GM12878 (cell line): ENCODE results near the gene TBC1D8. TPM values are rescaled to one million over a fixed set of nuclear protein-coding genes. Genes with fewer than 3 reads are reported as not detected.

Experiments used
- POLR2AphosphoS2 ChIP-seq: IDR thresholded peaks from 2 replicates; pipeline ENCODE4 v1.6.1; 2011; ENCODE audit warnings: low read depth, mild to moderate bottlenecking, low read length, improper control_type of control experiment, moderate library complexity
- PRDM15 ChIP-seq: fragments of 450-650 bp; formaldehyde crosslinking; IDR thresholded peaks from 2 replicates; pipeline ENCODE4 v1.4.0; 2020; ENCODE audit warnings: mild to moderate bottlenecking, moderate library complexity
- SMAD5 ChIP-seq: IDR thresholded peaks from 2 replicates; pipeline ENCODE4 v1.6.1; 2016; ENCODE audit warnings: antibody characterized with exemption, low read depth
- polyA plus RNA-seq, 11 experiments: library from polyadenylated mRNA; depleted of rRNA in 4 of 11; unstranded in 6 of 11; stranded (reverse) in 5 of 11; fragments of >200 nt; fragmentation: Nextera tagmentation in 4 of 11; fragmentation: Illumina TruSeq in 1 of 11; extraction: Ambion mirVana in 4 of 11; extraction: Trizol in 1 of 11; gene quantifications; 1 replicate in 1 of 11; 2 replicates in 10 of 11; pipeline versions ENCODE4 v1.2.1 to v1.2.3, GENCODE V29; 2011 to 2016; ENCODE audit warnings: inconsistent platforms in 2 of 11, missing spikeins in 2 of 11, low read depth in 1 of 11
- total RNA-seq, 4 experiments: library from RNA; depleted of rRNA in 3 of 4; stranded (reverse); fragments of >200 nt in 3 of 4; fragmentation: Illumina TruSeq in 1 of 4; extraction: Trizol in 1 of 4; gene quantifications; 2 replicates each; pipeline versions ENCODE4 v1.2.1 to v1.2.3, GENCODE V29; 2013 to 2021
- TF ChIP-seq, protein P1 (sequence below): fragments of 450-650 bp; IDR thresholded peaks from 2 replicates; pipeline ENCODE4 v1.6.1; 2017; ENCODE audit warnings: mild to moderate bottlenecking, moderate library complexity

The TBC1D8 gene
- total and polyA plus RNA-seq, 10 of the 15 experiments (the other 5 are each of a cell fraction or from before 2014, with no cell fraction given), result 0.80 to 4.9 (median 4.4) TPM

DNA sequence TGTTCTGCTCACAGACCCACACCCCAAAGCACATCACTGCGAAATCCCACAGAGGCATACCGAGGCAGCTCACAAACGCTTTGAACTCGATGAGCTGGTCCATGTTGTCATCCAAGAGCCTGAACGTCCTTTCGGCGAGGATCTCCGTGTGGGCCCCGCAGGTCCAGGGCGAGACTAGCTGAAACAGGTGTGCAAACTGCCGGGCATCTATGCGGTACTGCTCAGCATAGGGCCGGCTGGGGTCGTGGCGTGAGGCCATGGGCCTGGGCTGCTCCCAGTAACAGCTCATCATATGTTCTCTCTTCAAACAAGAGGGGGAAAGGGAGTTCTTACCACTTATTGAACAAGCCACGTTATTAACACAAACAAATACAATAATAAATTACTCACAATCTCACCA, 129.0 kb downstream of the TBC1D8 start (continued):
- TF ChIP-seq, protein P1, sequence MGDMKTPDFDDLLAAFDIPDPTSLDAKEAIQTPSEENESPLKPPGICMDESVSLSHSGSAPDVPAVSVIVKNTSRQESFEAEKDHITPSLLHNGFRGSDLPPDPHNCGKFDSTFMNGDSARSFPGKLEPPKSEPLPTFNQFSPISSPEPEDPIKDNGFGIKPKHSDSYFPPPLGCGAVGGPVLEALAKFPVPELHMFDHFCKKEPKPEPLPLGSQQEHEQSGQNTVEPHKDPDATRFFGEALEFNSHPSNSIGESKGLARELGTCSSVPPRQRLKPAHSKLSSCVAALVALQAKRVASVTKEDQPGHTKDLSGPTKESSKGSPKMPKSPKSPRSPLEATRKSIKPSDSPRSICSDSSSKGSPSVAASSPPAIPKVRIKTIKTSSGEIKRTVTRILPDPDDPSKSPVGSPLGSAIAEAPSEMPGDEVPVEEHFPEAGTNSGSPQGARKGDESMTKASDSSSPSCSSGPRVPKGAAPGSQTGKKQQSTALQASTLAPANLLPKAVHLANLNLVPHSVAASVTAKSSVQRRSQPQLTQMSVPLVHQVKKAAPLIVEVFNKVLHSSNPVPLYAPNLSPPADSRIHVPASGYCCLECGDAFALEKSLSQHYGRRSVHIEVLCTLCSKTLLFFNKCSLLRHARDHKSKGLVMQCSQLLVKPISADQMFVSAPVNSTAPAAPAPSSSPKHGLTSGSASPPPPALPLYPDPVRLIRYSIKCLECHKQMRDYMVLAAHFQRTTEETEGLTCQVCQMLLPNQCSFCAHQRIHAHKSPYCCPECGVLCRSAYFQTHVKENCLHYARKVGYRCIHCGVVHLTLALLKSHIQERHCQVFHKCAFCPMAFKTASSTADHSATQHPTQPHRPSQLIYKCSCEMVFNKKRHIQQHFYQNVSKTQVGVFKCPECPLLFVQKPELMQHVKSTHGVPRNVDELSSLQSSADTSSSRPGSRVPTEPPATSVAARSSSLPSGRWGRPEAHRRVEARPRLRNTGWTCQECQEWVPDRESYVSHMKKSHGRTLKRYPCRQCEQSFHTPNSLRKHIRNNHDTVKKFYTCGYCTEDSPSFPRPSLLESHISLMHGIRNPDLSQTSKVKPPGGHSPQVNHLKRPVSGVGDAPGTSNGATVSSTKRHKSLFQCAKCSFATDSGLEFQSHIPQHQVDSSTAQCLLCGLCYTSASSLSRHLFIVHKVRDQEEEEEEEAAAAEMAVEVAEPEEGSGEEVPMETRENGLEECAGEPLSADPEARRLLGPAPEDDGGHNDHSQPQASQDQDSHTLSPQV, result no peak
- TF ChIP-seq POLR2AphosphoS2 (no peak), PRDM15 (CRISPR knock-in tag) (no peak), SMAD5 (no peak)
